GM13977 (cell line): ENCODE data around the gene DNTT.

ENCODE experiments used
- DNase-seq: peaks from one replicate; pipeline ENCODE4 v3.0.0; 2012; ENCODE audit warnings: low spot score
- in situ Hi-C: fragments of 300-500 bp; cut with MboI; formaldehyde crosslinking; loops from one replicate; pipeline ENCODE4 v1.12.0; 2022; ENCODE audit warnings: low sequenced_read_pairs, low pct_unique_long_range_greater_than_20kb, mixed read lengths, inconsistent platforms; ENCODE audit not compliant: unreplicated experiment
- TF ChIP-seq, protein P1 (sequence below): IDR thresholded peaks from 2 replicates; pipeline ENCODE4 v1.5.1; 2012; ENCODE audit warnings: mild to moderate bottlenecking, control low read depth; ENCODE audit not compliant: insufficient read depth; ENCODE audit errors: extremely low read depth, missing control alignments

DNTT gene

DNA sequence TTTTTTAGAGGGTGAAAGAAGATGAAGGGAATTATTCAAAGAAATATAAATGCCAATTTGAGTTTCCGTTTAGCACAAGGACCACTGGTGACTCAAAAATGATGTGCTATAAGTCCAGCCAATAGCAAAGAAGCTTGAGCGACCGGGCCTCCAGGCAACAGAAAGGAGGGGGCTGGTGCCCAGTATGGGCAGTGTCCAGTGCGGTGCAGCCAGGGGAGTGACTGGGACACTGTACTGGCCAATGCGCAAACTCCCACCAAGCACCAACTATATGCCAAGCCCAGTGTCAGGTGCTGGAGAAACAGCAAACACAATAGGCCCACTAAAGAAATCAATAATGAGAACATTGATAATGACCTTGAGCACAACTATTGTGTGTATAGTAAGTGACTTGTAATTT, 64.7 kb downstream of the DNTT start:
- TF ChIP-seq, protein P1, sequence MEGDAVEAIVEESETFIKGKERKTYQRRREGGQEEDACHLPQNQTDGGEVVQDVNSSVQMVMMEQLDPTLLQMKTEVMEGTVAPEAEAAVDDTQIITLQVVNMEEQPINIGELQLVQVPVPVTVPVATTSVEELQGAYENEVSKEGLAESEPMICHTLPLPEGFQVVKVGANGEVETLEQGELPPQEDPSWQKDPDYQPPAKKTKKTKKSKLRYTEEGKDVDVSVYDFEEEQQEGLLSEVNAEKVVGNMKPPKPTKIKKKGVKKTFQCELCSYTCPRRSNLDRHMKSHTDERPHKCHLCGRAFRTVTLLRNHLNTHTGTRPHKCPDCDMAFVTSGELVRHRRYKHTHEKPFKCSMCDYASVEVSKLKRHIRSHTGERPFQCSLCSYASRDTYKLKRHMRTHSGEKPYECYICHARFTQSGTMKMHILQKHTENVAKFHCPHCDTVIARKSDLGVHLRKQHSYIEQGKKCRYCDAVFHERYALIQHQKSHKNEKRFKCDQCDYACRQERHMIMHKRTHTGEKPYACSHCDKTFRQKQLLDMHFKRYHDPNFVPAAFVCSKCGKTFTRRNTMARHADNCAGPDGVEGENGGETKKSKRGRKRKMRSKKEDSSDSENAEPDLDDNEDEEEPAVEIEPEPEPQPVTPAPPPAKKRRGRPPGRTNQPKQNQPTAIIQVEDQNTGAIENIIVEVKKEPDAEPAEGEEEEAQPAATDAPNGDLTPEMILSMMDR, result no peak
- in situ Hi-C loops, result no loop called here
- DNase-seq, result no peak

DNA sequence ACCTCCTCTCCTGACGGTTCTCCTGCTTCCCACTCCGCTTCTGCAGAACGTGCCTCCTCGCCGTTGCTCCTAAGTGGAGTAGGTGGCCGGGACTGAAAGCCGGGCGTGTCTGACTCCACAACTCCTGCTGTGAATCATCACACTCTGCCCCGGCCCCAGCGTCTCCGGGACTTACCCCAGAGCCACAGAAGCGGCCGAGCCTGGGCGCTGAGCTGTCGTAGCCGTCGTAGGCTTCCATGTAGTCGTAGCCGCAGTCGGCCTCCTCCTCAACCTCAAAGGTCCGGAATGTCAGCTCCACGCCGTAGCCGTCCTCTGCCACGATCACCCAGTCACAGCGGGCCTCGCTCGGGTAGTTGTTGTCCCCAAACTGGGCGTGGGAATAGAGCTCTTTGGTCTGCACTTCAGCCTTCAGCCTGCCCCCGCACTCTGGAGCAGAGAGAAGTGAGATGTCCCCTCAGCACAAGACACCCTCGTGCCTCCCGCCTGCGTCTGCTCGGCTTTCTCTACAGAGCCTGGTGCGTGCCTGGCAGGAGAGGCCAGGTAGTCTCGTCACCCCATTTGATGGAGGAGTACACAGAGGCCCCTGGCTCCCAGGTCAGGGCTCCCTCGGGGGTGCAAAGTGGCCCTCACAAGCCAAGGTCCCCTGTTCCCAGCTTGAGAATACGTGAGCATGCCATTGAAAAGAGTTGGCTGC, 65.8 kb downstream of the DNTT start:
- TF ChIP-seq, protein P1, result no peak
- DNase-seq, result no peak
- in situ Hi-C loops, result no loop called here

- in situ Hi-C loops, result no loop called here
- peak; percentile 77 for DNase-seq
- TF ChIP-seq, protein P1, result peak; percentile 91
Observed at GRCh38 chr10:96370584-96371157, 66.4 kb downstream of the DNTT start.

DNA sequence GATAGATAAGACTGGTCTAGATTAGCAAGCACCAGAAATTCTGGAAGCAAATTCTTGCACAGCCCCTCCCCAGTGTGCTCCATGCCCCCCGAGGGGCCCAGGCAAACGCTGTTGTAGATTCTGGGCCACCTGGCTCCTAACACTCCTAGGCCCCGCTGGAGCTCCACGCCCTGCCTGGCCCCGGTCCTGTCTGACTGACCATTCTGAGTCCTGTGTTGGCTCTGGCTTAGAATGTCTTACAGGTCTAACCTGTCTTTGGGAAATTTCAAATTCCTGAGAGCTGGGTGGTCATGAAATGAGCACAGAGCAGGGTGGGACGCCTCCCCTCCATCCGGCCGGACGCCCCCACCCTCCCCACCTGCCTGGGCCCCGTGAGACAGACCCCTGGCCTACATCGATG, 67.1 kb downstream of the DNTT start:
- TF ChIP-seq, protein P1, result no peak
- no peak for DNase-seq
- in situ Hi-C loops, result no loop called here

DNA sequence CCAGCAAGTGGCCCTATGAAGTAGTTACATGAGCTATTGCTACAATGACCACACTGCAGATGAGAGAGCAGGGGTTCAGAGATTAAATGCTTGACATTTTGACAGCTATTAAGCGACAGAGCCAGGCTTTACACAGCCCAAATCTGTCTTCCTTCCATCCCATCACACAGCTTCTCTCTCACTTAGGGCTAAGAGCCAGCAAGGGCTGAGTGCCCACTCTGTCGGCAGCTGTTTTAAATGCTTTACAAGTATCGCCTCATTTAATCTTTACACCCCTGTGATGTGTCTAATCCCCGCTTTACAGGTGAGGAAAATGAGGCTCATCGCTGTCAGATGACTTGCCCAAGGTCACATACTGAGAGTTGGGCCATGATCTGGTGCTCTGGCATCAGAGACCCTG, 69.8 kb downstream of the DNTT start:
- TF ChIP-seq, protein P1, result no peak
- no peak for DNase-seq

DNA sequence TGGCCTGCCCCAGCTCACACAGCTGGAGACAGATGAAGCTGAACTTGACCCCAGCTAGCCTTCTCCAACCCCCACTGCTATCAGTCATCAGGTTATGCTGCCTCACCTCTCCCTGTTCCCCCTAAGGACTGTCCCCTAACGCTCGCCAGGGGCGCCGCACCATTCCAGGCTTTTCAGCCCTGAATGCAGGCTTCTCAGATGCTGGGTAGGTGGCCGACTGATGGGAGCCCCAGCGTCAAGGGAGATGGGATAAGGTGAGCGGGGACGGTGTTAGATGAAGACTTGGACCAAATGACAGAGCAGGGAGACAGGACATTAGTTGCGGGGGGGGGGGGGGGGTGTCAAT, 70.4 kb downstream of the DNTT start:
- TF ChIP-seq, protein P1, result no peak
- no peak for DNase-seq
- in situ Hi-C loops, result no loop called here

More for the DNA sequence above, 69.8 kb downstream of the DNTT start:
- in situ Hi-C loops, result no loop called here
